Measurements from ENCODE around the gene SDHC. TPM values are rescaled to one million over a fixed set of nuclear protein-coding genes. Genes with fewer than 3 reads are reported as not detected.

Gene SDHC
- total and polyA plus RNA-seq, 8 donors: 164 to 204 (median 185) TPM

DNA sequence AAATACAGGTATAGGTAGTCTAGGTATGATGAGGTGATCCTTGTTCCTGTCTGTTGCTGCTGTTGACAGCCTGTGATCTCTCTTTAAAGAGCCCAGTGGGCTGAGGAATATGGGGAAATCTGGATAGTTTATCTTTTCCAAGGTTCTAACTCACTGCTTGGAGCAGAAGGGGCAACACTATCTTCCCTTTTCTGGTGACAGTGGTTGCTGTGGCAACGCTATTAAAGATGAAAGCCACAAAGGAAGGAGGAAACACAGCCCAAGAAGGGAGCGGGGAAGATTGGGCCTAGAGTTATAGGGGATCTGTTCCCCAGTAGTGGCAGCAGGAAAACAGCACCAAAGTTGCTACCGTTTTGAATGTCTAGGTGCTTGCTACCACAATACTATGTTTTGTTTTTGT is 46.9 kb upstream of the SDHC start:
- H3K4me3 ChIP-seq: no peak overlapping the region
- H3K27me3 ChIP-seq: peaks cover 0 to 8% of the 10 kb centered on the region in 2 donors
- H3K9me3 ChIP-seq: no peaks in the 10 kb centered on the region
- no peak for TF ChIP-seq CTCF (IDR thresholded peaks at IDR 0.05)
- no peak for DNase-seq
- no peaks in the 10 kb centered on the region for H3K4me1 ChIP-seq
- ATAC-seq: peak; percentile 30
- intact Hi-C loops (cut with DNase I): no loop called here
- H3K36me3 ChIP-seq: no peaks in the 10 kb centered on the region
- no peak overlapping the region for H3K27ac ChIP-seq

DNA sequence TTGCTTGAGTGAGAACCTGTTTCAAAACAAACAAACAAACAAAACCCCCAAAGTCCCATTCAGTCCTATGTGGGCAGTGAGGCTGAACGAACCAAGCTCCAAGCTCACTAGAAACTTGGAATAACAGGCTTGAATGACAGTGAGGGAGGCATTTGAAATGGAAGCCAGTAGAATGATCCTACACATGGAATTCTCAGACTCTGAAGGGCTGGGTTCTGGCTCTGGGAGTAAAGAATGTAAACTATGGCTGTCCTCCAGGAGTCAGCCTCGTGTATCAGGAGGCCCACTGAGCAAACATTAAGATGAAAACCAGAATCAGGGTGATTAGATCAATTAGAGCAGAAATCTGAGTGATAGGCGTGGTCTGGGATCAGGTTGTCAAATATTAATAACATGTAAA is 40.8 kb upstream of the SDHC start:
- H3K27ac ChIP-seq: no peak overlapping the region
- intact Hi-C loops (cut with DNase I): no loop called here
- no peaks in the 10 kb centered on the region for H3K9me3 ChIP-seq
- no peak for DNase-seq
- H3K36me3 ChIP-seq: no peaks in the 10 kb centered on the region
- no peak overlapping the region for H3K4me3 ChIP-seq
- no peaks in the 10 kb centered on the region for H3K27me3 ChIP-seq
- no peak for ATAC-seq
- no peaks in the 10 kb centered on the region for H3K4me1 ChIP-seq
- TF ChIP-seq CTCF (IDR thresholded peaks at IDR 0.05): no peak

DNA sequence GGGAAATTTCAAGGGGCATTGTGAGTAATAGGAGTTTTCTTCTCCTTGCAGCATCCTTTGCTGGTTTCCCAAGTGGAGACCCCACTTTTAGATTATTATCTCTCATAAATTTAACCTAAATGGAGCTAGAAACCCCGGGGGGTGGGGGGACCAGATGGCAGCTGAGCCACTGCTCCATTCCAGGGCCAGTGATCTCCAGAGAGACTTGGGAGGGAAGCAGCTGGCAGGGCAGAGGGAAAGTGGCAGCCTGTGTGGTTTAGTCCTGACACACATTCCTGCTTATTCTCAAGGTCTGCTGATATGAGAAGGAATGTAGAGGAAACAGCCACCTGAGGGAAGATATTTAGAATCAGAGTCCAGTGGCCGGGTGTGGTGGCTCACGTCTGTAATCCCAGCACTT is 39.3 kb upstream of the SDHC start:
- no peak for ATAC-seq
- no peaks in the 10 kb centered on the region for H3K27me3 ChIP-seq
- TF ChIP-seq CTCF (IDR thresholded peaks at IDR 0.05): no peak
- H3K36me3 ChIP-seq: no peaks in the 10 kb centered on the region
- no peak for DNase-seq
- no peaks in the 10 kb centered on the region for H3K9me3 ChIP-seq
- H3K4me3 ChIP-seq: no peak overlapping the region
- intact Hi-C loops (cut with DNase I): no loop called here
- no peaks in the 10 kb centered on the region for H3K4me1 ChIP-seq
- H3K27ac ChIP-seq: no peak overlapping the region

DNA sequence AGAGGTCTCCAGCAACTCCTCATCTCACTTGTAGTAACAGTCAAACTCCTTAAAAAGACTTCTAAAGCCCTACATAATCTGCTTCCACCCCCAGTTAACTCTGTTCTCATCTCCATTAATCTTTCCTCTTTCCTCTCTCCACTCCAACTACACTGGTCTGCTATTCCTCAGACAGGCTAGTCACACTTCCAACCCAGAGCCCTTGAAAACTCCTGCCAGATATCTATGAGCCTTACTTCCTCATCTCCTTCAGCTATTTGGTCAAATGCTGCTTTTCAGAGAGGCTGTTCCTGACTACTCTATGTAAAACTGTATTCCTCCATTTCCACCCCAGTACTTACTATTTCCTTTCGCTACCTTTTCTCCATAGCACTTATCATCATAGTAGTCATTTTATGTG is 31.2 kb upstream of the SDHC start:
- intact Hi-C loops (cut with DNase I): no loop called here
- no peaks in the 10 kb centered on the region for H3K4me1 ChIP-seq

GRCh38 chr1:161285113-161285512 is 29.1 kb upstream of the SDHC start:
- ATAC-seq (no peak), DNase-seq (no peak)
- Histone ChIP-seq H3K27ac (no peak overlapping the region), H3K27me3 (no peaks in the 10 kb centered on the region), H3K4me3 (no peak overlapping the region), H3K36me3 (no peaks in the 10 kb centered on the region), H3K9me3 (no peaks in the 10 kb centered on the region), H3K4me1 (no peaks in the 10 kb centered on the region)
- no peak for TF ChIP-seq CTCF (IDR thresholded peaks at IDR 0.05)
- intact Hi-C loops (cut with DNase I): no loop called here

More for the DNA sequence above, 31.2 kb upstream of the SDHC start:
- H3K27ac ChIP-seq: no peak overlapping the region
- DNase-seq (no peak), ATAC-seq (peak; percentile 59)
- H3K27me3 ChIP-seq: no peaks in the 10 kb centered on the region
- TF ChIP-seq CTCF (IDR thresholded peaks at IDR 0.05): no peak
- no peaks in the 10 kb centered on the region for H3K9me3 ChIP-seq
- no peaks in the 10 kb centered on the region for H3K36me3 ChIP-seq
- no peak overlapping the region for H3K4me3 ChIP-seq
